ENCODE results near the gene ARPC2. TPM values are rescaled to one million over a fixed set of nuclear protein-coding genes. Genes with fewer than 3 reads are reported as not detected.

The ARPC2 gene
- total and polyA plus RNA-seq, 2 of the 13 experiments (the other 11 are each of a cell fraction or from before 2014, with no cell fraction given): 168 to 303 TPM

GRCh38 chr2:218217360-218218267 lies 625 bp downstream of the ARPC2 start:
- POLR2A ChIA-PET: interaction anchor here (1.1 to 1.3 kb wide), 3 partner anchors 13 to 53 kb away, joined by 5 to 11 read pairs (median 9); partner anchors contain the start of genes AAMP and PNKD
- in situ Hi-C loops (cut with HindIII; ENCODE audit: extremely low pct_ligation_motif_present, low pct_unique_long_range_greater_than_20kb): no loop called here
- TF ChIP-seq BRCA1 (CRISPR knock-in tag; IDR thresholded peaks at IDR 0.05) (no peak), KDM5A (IDR thresholded peaks at IDR 0.05; ENCODE audit: borderline replicate concordance, low read length) (peak; percentile 66; the same call in 1 of the 2 replicates), RBM39 (IDR thresholded peaks at IDR 0.05; ENCODE audit: low read depth, low read length, poor library complexity, severe bottlenecking) (peak; percentile 63), ZNF329 (CRISPR knock-in tag; IDR thresholded peaks at IDR 0.05; ENCODE audit: low read depth) (0 out of 2 replicates have a peak, but pooled peaks have one; percentile 15), XRCC5 (optimal IDR thresholded peaks at IDR 0.05; ENCODE audit: low read length) (peak; percentile 24), TBP (CRISPR knock-in tag; IDR thresholded peaks at IDR 0.05) (no peak), MTA1 (CRISPR knock-in tag; IDR thresholded peaks at IDR 0.05; ENCODE audit: borderline replicate concordance) (0 out of 2 replicates have a peak, but pooled peaks have one; percentile 55), ZNF781 (CRISPR knock-in tag; IDR thresholded peaks at IDR 0.05; ENCODE audit: borderline replicate concordance, not compliant biosample characterization) (peak; percentile 58), ZNF160 (CRISPR knock-in tag; IDR thresholded peaks at IDR 0.05) (no peak), MEIS2 (CRISPR knock-in tag; IDR thresholded peaks at IDR 0.05) (0 out of 2 replicates have a peak, but pooled peaks have one; percentile 14), SP4 (CRISPR knock-in tag; IDR thresholded peaks at IDR 0.05) (peak; percentile 33; the same call in 1 of the 2 replicates), ZNF605 (CRISPR knock-in tag; IDR thresholded peaks at IDR 0.05) (peak; percentile 69; the same call in 1 of the 2 replicates), DMAP1 (CRISPR knock-in tag; IDR thresholded peaks at IDR 0.05) (peak; percentile 69; the same call in 1 of the 2 replicates), ZNF720 (CRISPR knock-in tag; IDR thresholded peaks at IDR 0.05) (no peak), ZNF749 (CRISPR knock-in tag; IDR thresholded peaks at IDR 0.05; ENCODE audit: borderline replicate concordance) (peak; percentile 34; the same call in 1 of the 2 replicates)
- TF ChIP-seq, protein P1, sequence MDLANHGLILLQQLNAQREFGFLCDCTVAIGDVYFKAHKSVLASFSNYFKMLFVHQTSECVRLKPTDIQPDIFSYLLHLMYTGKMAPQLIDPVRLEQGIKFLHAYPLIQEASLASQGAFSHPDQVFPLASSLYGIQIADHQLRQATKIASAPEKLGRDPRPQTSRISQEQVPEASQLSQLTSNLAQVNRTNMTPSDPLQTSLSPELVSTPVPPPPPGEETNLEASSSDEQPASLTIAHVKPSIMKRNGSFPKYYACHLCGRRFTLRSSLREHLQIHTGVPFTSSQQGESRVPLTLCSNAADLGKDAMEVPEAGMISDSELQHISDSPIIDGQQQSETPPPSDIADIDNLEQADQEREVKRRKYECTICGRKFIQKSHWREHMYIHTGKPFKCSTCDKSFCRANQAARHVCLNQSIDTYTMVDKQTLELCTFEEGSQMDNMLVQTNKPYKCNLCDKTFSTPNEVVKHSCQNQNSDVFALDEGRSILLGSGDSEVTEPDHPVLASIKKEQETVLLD (CRISPR knock-in tag; IDR thresholded peaks at IDR 0.05; ENCODE audit: low read depth): no peak; the same call in 1 of the 2 replicates
- TF ChIP-seq, protein P2, sequence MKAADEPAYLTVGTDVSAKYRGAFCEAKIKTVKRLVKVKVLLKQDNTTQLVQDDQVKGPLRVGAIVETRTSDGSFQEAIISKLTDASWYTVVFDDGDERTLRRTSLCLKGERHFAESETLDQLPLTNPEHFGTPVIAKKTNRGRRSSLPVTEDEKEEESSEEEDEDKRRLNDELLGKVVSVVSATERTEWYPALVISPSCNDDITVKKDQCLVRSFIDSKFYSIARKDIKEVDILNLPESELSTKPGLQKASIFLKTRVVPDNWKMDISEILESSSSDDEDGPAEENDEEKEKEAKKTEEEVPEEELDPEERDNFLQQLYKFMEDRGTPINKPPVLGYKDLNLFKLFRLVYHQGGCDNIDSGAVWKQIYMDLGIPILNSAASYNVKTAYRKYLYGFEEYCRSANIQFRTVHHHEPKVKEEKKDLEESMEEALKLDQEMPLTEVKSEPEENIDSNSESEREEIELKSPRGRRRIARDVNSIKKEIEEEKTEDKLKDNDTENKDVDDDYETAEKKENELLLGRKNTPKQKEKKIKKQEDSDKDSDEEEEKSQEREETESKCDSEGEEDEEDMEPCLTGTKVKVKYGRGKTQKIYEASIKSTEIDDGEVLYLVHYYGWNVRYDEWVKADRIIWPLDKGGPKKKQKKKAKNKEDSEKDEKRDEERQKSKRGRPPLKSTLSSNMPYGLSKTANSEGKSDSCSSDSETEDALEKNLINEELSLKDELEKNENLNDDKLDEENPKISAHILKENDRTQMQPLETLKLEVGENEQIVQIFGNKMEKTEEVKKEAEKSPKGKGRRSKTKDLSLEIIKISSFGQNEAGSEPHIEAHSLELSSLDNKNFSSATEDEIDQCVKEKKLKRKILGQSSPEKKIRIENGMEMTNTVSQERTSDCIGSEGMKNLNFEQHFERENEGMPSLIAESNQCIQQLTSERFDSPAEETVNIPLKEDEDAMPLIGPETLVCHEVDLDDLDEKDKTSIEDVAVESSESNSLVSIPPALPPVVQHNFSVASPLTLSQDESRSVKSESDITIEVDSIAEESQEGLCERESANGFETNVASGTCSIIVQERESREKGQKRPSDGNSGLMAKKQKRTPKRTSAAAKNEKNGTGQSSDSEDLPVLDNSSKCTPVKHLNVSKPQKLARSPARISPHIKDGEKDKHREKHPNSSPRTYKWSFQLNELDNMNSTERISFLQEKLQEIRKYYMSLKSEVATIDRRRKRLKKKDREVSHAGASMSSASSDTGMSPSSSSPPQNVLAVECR (CRISPR knock-in tag; IDR thresholded peaks at IDR 0.05; ENCODE audit: borderline replicate concordance): peak; percentile 69

More at GRCh38 chr2:218217360-218218267, 625 bp downstream of the ARPC2 start:
- peak overlapping the region; percentile 70 for H3K27ac ChIP-seq (ENCODE audit: extremely low read length, insufficient read depth, low read length)
- intact Hi-C loops (cut with micrococcal nuclease; ENCODE audit: unreplicated experiment): loop anchor here (5.0 kb wide), 1 partner anchor 55 kb away; the partner anchor contains the start of genes AAMP and PNKD
- BruUV-seq (replicated peaks): TSS peak; percentile 57
- peak overlapping the region; percentile 68 for H3K4me2 ChIP-seq (ENCODE audit: low read depth, low read length)
- peak overlapping the region; percentile 87 to 96 (median 93) for H3K4me3 ChIP-seq (replicated peaks in 1 of 3; ENCODE audit: insufficient read depth in 1 of 3, low read depth in 2 of 3, low read length in 3 of 3)
- CTCF ChIA-PET (ENCODE audit: low intra/inter-chr PET ratio, low total read pairs): no interaction called here
- ATAC-seq (peak; percentile 79), DNase-seq (ENCODE audit: low spot score) (peak; percentile 18), FAIRE-seq (no peak)
- WGBS (ENCODE audit: low lambda C conversion rate): under 1% methylated on average over 47 of the region's 47 CpGs
- H3K4me1 ChIP-seq (ENCODE audit: insufficient read depth, low read length): peaks cover 51% of the 10 kb centered on the region
- no peaks in the 10 kb centered on the region for H3K9me3 ChIP-seq (ENCODE audit: low read length)
- H3K9ac ChIP-seq (ENCODE audit: insufficient read depth, low read depth, low read length): peak overlapping the region; percentile 83
- H2AFZ ChIP-seq (ENCODE audit: low read length): no peak overlapping the region
- no peaks in the 10 kb centered on the region; a peak in 1 of 5 replicates for H3K27me3 ChIP-seq (ENCODE audit: control insufficient read depth in 1 of 2, insufficient read depth in 2 of 2, low read length in 2 of 2)
- H3K79me2 ChIP-seq (ENCODE audit: insufficient read depth, low read length): peaks cover 53% of the 10 kb centered on the region
- H4K20me1 ChIP-seq (ENCODE audit: insufficient read depth, low read length): peaks cover 12% of the 10 kb centered on the region; the same call in 1 of the 2 replicates
- peaks cover 2 to 21% of the 10 kb centered on the region in 2 experiments; a peak in 3 of 5 replicates for H3K36me3 ChIP-seq (replicated peaks in 1 of 2; ENCODE audit: control insufficient read depth in 1 of 2, insufficient read depth in 2 of 2, low read length in 2 of 2)
